NOMO-1 (cell line): ENCODE measurements around the gene OR6Y1.

Source experiments
- DNase-seq, 2 experiments: peaks; one replicate each; lab custom pipeline; 2025; ENCODE audit not compliant: unreplicated experiment in 2 of 2; lab: John Stamatoyannopoulos, UW

The OR6Y1 gene, protein sequence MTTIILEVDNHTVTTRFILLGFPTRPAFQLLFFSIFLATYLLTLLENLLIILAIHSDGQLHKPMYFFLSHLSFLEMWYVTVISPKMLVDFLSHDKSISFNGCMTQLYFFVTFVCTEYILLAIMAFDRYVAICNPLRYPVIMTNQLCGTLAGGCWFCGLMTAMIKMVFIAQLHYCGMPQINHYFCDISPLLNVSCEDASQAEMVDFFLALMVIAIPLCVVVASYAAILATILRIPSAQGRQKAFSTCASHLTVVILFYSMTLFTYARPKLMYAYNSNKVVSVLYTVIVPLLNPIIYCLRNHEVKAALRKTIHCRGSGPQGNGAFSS

DNA sequence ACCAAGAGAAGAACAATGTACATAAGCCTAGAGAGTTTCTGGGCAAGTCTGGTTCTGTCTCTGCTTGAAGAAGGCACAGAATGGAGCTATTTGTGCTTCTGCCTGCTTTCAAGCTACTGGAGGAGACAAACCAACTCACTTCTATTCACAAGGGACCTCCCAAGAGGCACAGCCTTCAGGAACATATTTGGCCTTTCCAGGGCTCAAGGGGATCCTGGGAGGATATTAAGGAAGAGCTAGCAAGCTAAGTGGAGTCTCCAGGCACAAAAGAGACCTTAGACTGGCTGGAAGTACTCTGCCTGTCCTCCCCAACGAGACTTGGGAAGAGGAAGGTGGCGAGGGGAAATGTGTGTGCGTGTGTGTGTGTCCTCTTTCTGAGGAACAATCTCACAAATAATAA, at the start of gene OR6Y1:
OR6Y1 (minus strand) TSS at position 54 of the 400 bp plus-strand sequence. CDS start 6,300 bp downstream, outside the sequence.
- DNase-seq, result no peak

DNA sequence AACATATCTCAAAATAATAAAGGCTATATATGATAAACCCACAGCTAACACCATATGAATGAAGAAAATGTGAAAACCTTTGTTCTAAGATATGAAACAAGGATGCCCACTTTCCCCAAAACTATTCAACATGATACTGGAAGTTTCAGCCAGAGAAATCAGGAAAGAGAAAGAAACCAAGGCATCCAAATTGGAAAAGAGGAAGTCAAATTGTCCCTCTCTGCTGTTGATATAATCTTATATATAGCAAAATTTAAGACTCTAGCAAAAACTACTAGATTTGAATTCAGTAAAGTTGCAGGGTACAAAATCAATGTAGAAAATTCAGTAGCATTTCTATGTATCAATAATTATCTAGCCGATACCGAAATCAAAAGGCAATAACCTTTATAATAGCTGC, 46.5 kb upstream of the OR6Y1 start:
- no peak for DNase-seq

DNA sequence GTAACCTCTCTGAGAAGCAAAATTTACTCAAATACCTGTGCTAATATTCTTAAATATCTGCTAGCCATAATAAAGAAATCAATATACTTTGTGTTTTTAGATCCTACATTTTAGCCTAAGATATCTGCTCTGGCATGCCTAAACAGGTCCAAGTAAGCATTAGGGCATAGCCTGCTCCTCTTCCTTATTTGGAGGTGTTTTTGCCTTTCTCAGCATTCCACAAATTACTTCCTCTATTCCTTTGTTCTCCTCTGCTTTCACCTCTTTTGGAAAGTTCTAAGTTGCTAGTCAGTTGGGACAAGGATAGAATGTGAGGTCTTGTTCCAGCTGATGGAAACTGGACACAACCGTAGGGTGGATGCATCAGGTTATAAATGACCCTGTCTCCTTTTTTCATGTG, 32.7 kb upstream of the OR6Y1 start:
- DNase-seq, result no peak

DNA sequence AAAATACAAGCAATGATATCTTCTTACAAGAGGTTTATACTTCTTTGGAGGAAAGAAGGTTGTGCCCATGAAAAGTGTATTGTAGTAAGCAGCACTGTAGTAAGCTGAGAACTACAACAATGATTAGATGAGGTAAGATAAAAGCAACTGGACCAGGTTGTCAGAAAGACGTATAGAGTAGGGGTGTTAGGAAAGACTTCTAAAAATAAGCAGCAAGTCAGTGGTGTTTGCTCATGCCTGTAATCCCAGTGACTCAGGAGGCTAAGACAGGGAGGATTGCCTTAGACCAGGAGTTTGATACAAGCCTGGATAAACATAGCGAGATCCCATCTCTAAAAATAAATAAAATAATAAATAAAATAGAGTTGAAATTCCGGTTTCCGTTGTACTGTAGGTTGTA, 29.8 kb upstream of the OR6Y1 start:
- no peak for DNase-seq

DNA sequence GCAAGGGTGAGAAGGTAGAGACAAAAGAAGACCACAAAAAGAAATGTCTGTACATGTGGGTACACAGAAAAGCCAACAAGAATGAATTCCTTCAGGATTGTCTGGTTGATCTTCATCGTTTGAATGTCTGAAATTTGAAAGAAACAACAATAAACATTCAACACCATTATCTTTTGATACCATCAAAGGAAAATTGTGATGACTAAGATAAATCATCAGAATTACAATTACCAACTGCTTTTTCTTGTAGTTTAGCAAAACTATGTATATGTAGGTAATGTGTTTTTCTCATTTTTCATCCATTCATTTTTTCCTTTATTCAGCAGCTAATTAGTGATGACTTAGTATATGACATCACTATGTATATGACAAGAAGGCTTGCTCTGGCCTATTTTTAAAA, 25.5 kb upstream of the OR6Y1 start, which contains the start of gene OR10X1:
OR10X1 (minus strand) TSS at position 167 of the 400 bp plus-strand sequence; CDS start at position 167, 0 bp downstream.
- DNase-seq, result no peak

DNA sequence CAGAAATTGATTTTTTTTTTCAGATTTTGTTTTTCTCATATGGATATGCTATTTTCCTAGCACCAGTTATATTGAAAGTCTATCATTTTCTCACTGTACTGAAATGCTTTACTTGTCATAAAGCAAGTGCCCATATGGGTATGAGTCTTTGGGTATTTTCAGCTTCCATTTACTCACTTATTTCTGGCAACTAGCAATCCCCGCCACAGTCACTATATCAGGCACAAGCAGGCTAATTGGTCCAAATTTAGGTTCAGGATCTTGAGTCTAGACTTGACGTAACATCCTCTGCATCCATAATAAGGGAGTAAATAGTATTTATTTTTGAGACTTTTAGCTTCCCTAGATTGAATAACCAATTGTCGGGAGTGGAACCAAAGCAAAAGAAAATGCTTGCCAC, 23.4 kb upstream of the OR6Y1 start:
- DNase-seq, result no peak

DNA sequence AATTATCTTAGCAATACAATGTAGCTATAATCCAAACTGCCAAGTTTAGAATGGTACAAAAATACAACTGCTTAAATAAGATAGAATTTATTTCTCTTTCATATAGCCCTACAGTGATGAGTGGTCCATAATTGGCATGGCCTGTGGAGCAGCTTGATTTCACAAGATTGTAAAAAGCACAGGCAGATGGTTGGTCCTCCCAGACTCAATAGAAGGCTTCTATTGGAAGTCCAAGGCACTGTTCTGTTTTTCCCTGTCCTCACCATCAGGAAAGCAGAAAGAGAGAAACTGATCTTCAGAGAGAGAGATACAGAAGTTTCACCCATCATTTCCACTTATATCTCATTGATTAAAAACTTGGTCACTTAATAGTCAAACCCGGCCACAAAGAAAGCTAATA, 18.0 kb upstream of the OR6Y1 start:
- DNase-seq, result no peak

DNA sequence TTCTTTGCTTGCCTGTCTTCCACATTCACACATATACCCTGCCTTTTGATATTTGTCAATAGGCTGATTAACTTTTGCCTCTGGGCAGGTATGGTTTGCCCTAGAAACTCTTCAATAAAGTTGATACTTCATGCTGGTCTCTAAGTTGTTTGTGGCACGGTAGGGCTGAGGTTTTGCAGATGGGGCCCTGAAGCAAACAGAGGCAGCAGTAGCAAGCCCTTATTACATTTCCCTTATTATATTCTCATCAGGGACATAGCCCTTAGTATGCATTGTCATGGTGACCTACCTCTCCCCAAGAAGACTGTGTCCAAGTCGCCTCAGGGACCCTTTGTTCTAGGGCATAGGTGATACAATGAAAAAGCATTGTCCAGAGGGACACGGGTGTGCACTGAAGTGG, 16.3 kb upstream of the OR6Y1 start, which contains the start of gene OR6P1:
OR6P1 (minus strand) TSS at position 101 of the 400 bp plus-strand sequence. CDS start 6,976 bp downstream, outside the sequence.
- no peak for DNase-seq

DNA sequence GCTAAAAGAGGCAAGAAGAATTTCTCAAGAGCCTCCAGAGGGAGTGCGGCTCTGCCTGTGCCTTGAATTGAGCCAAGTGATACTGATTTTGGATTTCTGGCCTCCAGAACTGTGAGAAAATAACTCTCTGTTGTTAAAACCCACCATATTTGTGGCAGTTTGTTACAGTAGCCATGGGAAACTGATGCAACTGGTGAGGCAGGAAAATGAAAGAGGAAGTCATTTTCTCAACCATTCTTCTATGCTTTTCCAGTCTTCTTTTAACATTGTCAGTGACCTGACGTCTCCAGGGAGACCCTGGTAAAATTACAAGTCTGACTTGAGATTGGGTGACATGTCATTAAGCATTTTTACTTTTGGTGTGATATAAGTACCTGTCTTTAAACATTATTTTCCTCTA, 10.4 kb upstream of the OR6Y1 start:
- peak; percentile 39 to 89 for DNase-seq

DNA sequence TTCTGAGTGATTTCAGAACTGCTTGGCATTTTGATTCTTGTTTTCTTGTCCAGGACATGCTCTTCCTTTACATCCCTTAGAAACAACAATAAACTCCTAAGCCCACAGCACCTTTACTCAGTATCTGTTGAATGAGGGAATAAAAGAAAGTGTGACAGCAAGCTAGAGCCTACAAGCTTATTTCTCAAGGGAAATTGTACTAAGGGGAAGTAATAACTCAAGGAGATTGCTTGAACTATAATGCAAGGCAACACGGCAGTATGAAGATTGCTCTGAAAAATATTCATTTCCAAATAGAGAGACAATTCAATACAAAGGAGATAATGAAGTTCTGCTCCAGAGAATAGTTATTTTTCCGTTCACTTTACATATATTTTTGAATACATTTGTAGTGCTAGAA, 9.6 kb upstream of the OR6Y1 start:
- DNase-seq, result peak; percentile 18 to 83

DNA sequence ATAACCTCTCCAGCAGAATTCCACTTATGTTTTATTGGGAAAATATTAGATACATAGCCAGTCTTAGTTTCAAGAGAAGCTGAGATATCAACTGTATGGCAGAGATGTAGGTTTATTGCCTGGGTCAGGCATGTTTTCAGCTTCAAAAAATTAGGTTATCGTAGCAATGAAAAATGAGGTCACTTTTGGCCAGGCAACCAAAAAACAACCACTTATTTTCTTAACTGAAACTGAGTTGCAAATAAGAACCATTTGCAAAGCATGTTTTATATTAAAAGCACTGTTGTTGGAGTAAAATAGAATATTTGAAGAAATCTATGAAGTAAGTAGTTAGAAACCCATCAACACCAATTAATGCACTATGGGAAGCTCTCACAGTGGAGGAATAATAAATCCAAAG, 5.5 kb upstream of the OR6Y1 start:
- DNase-seq, result no peak

DNA sequence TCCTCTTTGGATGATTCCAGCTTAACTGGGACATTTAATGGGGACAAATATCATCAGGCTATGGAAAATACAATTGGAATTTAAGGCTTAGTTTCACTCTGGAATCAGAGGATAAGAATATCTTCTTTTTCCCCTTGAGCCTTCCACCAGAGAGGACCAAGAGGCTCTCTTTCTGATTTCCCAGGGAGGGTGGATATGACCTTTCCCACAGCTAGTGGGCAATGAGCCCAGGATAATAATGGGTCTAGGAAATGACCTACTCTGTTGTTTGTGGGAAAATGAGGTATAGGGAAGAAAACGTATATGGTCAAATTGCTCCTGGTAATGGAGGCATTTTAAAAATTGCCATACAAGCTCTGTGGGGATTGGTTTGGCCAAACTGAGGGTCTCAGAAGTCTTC, 1.9 kb downstream of the OR6Y1 start:
- no peak for DNase-seq

DNA sequence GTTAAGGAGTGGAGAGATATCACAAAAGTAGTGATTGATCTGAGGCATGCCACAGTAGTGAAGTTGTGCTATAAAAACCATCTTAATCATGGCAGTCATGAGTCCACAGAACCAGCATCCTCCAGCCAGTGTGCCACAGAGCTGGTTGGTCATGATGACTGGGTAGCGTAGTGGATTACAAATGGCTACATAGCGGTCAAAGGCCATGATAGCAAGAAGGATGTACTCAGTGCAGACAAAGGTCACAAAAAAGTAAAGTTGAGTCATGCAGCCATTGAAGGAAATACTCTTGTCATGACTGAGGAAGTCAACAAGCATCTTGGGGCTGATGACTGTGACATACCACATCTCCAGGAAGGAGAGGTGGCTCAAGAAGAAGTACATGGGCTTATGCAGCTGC, 6.7 kb downstream of the OR6Y1 start:
- no peak for DNase-seq

DNA sequence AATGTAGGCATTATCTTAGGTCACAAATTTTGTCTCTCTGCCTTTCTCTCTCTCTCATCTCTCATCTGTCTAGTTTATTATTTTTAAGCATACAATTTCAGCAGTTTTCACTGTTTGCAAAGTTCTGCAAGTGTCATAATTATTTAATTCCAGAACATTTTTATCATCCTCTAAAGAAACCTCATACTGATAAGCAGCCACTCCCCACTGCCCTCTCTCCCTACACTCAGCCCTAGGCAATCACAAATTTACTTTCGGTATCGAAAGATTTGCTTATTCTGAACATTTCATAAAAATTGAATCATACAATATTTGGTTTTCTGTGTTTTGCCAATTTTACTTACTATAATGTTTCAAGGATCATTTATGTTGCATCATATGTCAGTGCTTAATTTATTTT, 16.6 kb downstream of the OR6Y1 start:
- DNase-seq, result no peak

DNA sequence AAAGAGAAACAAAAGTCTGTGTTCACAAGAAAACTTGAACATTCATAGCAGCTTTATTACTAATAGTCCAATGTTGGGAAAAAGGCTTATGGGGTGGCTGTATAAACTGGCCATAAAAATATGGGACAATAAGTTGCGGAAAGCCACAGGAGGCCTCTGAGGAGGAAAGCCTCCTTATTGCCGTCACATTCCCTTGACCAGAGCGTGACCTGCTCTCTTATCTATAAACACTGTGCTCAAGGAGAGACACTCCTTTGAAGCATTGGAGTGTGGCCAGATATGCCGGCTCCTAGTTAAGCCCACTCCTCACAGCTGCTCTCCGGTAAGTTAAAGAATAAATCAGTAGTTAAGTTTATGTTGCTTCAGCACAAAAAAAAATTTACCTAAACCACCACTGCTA, 19.7 kb downstream of the OR6Y1 start:
- DNase-seq, result no peak

DNA sequence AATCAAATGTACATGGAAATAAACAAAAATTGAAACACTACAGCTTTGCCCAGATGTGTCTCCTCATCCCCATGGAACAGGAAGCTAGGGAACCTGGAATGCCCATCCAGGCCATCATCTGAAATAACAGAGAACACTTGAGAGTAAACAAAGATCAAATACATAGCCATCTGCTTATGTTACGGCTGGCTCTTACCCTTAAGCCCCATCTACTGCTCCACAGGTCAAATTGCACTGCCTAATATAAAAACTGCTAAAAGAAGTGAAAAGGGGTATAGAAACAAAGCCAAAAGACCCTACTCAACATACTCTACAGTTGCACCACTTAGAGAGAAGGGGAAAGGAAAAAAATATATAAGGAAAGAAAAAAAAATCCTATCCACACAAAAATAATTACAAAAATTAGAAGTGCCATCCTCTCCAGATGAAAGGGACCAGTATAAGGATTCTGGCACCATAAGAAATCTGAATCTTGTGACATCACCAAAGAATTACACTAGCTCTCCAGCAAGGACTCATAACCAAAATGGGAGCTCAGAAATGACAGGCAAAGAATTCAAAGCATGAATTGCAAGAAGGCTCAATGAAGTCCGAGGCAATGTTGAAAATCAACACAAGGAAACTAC, 26.9 kb downstream of the OR6Y1 start:
- DNase-seq, result no peak

DNA sequence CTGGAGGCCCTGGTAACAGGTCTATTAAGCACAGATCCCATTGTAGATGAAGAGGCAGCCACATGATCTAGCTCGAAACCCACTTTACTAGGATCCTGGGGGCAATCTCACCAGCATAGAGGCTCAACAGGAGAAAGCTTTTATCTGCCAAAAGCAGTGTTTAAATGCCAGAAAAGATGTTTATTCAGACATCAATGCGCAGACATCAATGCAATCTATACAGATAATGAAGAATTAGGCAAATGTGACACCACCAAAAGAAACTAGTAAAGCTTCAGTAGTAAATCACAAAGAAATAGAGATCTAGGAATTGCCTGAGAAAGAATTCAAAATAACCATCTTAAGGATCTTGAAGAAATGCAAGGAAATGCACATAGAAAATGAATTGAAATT, 32.5 kb downstream of the OR6Y1 start:
- DNase-seq, result no peak

DNA sequence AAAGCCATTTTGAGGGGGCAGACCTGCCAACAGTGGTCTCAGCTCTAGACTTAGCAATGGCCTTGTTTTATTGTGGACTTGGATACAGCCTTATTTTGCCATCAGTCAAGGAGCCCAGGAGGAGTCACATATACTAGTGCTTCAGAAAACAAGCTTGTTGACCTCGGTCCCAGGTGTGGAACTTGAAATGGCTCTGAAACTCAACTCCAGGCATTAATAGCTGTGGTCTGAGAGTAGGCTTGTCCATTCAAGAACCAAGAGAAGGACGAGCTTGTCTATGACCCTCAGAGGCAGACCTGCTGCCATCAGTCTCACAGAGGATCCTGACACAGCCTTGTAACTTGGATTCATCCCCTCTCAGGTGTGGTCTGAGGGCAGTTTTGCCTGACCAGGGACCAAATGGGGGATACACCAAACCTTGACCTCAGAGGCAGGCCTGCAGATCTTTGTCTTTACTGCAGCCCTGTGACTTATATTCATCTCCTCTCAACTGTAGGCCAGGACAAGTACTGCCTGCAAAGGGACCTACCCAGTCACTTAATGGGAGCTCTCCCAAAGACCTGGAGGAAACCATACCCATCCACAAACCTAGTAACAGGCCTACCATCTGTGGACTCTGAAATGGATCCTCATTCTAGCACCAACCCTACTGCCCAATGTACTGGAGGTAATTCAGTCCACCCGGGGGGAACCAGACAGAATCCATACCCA, 33.1 kb downstream of the OR6Y1 start:
- no peak for DNase-seq

DNA sequence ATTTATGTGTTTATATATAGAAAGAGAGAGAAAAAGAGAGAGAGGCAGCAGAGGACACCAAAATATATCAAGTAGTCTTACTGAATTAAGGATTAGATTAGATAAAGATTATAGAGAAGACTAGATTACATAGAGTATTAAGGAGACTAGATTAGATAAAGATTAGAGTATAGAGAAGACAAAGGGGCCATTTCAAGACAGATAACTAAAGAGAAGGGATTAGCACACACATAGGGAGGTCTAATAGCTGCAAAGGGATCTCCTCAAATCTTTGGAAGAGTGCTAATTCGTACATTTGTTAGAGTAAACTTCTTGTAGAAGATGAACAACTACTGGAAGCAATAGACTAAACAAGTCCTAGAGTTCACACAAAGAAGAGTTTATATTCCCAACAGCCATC, 34.2 kb downstream of the OR6Y1 start:
- DNase-seq, result no peak

DNA sequence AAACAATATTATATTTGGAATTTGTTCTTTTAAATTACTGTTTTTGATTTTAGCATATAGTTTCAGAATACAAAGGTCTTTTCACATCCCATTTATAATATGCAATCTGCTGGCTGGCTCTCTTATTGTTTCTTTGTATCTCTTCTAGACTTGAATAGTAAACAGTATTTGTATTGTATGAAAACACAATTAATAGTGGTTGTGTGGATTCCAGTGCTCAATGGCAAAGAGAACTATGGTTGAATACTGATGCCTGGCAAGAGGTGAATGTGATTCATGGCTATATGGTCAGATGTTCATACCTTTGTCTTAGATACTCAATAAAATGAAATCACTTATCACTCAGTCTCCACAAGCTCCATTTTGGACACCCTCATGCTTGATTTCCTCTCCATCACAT, 37.2 kb downstream of the OR6Y1 start:
- DNase-seq, result no peak

DNA sequence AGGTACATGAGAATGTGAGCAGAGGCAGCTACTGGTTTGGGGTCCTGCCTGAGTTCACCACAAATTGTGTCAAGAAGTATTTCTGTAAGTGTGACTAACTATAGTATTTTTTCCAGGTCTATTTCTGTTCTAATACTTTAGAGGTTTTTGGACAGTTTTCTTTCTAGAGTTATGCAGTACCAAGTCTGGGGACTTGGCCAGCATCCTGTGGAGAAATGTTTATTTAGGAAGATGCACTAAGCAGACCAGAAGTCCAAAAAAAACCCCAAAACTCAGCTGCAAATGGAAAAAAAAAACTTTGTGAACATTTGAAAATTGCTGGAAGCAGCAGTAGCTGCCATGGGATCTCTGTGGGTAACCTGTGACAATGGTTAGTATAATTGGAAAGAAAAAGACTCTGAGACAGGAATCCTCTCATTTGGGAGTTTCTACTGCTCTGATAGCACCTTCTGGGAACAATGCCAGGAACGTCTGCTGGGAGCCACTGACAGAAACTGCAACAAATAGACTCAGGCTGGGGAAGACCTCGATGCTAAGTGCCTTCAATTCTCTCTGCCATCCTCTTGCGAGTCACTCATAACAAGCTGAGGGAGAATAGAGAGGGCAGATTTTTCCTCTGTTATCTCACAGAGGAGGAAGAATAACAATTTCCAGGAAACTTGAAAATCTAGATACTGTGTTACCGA, 44.6 kb downstream of the OR6Y1 start:
- DNase-seq, result no peak
